Daoy (cell line): ENCODE measurements around the gene TNFRSF19. TPM values are rescaled to one million over a fixed set of nuclear protein-coding genes. Genes with fewer than 3 reads are reported as not detected.

ENCODE experiments used
- DNase-seq: peaks from one replicate; pipeline ENCODE4 v3.0.0-alpha.2; 2015; ENCODE audit warnings: low read depth
- total RNA-seq: library from RNA; depleted of rRNA; stranded (reverse); fragments of >200 nt; shearing (Covaris generic); gene quantifications from 2 replicates; pipeline ENCODE4 v1.2.3, GENCODE V29; 2014

The TNFRSF19 gene
- total RNA-seq, 1 experiment from 2014 or later = 4.2 TPM

GRCh38 chr13:23683084-23683483 lies 112.9 kb downstream of the TNFRSF19 start:
- no peak for DNase-seq

DNA sequence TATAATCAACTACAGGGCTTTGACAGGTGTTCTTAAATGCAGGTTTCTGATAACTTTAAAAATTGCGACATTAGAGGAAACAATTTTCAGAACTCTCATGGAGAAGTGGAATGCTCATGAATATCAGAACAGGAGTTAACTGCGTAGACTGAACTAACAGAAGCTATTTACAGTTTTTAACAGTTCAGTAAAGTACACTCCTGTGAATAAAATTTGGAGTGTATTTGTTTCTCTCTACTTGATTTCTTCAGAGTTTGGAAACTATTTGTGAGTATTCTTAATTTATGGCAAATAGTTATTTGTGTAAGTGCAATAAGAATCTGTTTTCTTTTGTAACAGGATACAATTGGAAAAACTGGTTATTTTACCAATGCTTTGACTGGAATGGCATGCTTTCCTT lies 114.4 kb downstream of the TNFRSF19 start:
- DNase-seq = no peak

GRCh38 chr13:23685416-23685815 lies 115.2 kb downstream of the TNFRSF19 start:
- no peak for DNase-seq

DNA sequence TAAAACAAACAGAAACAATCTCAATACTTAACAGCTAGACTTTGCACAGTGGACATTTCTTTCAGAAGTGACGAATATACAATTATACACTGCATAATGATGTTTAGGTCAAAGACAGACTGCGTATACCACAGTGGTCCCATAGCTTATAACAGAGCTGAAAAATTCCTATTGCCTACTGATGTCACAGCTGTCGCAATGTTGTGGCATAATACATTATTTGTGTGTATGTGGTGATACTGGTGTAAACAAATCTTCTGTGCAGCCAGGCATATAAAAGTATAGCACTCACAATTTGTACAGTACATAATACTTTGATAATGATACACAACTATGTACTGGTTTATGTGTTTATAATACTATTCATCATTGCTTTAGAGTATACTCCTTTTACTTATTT lies 116.7 kb downstream of the TNFRSF19 start:
- DNase-seq = no peak

DNA sequence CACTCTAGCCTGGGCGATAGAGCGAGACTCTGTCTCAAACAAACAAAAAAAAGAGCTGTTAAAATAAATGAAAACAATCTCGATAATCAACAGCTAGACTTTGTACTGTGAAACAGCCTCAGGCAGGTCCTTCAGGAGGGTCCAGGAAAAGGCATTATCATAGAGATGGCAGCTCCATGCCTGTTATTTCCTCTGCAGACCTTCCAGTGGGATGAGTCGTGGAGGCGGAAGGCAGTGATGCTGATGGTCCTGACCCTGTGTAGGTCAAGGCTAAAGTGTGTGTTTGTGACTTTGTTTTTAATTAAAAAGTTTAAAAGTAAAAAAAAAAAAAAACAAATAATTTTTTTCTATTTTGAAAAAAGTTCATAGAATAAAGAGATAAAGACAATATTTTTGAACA lies 117.4 kb downstream of the TNFRSF19 start:
- DNase-seq = no peak

DNA sequence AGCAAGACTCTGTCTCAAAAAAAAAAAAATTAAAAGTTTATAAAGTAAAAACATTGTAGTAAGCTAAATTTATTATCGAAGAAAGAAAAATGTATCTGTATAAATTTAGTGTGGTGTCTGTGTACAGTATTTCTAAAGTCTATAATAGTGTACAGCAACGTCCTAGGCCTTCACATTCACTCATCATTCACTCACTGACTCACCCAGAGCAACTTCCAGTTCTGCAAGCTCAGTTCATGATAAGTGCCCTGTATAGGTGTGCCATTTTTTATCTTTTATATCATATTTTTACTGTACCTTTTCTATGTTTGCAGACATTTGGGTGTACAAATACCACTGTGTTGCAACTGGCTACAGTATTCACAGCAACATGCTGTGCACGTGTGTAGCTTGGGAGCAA lies 118.1 kb downstream of the TNFRSF19 start:
- no peak for DNase-seq

DNA sequence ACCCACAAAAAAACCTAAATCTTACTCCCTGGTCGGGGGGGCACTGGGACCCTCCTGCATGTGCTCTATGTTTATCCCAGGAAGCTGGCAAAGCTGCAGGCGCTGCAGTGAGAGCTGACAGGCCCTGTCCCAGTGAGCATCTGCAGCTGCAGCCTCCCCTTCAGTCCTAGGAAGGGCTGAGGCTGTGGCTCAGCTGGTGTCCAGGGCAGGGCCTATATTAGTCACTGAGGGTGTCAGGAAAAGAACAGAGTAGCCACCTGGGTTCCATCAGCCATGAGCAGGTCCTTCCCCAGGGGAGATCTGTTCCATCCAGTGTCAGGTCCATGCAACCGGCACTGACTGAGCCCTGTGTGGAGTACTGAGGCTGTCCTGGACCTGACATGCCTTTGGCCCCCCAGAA lies 120.5 kb downstream of the TNFRSF19 start:
- no peak for DNase-seq

- DNase-seq = no peak
Measured at GRCh38 chr13:23692816-23693215, 122.6 kb downstream of the TNFRSF19 start.

GRCh38 chr13:23695196-23695595 lies 125.0 kb downstream of the TNFRSF19 start:
- DNase-seq = no peak

DNA sequence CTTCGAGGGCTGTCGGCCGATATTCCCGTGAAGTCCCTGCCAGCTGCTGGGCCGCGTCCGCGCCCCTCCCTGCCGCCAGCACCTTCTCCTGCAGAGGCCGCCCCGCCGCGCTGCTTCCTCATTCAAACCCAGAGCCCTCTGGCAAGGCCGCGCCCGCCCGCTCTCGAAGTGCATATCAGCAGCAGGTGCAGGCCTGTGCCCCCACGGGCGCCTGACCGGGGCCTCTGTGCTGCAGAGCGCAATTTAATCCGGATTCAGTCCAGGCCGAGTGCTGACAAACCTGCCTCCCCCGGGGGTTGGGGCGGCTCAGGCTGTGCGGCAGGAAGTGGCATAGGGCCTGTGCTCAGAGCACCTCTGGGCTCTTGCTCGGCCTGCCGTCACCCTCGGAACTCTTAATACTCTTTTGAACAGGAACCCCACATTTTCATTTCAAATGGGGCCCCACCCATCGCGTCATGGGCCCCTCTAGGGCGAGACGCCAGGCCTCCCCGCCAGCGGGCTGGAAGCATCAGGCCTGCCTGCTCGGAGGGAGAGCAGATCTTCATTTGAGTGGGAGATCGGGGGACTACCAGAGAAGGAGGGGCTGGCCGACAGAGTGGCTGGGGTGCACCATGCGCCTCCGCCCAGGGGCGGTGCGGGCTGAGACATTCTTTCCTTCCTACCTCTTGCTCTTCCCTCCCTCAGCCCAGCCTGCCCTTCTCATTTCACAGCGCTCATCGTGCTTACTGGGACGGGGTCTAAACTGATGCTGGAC lies 125.7 kb downstream of the TNFRSF19 start:
- no peak for DNase-seq

DNA sequence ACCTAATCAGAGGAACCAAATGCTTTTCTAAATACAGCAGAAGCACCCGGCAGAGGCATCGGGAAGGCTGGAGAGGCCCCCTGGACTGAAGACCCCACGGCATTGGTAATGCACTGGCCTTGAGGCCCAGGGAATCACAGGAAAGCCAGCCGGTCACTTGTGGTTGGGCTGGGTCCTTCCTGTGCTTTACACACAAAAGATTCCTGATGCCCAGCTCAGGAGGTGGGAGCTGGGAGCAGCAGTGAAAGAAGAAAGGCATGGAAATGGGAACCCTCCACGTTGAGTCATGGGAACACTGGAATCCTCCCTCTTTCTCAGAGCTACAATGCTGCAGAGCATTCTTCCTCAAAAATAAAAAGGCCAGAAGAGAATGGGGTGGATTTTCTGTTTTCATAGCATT lies 126.4 kb downstream of the TNFRSF19 start:
- DNase-seq = no peak

DNA sequence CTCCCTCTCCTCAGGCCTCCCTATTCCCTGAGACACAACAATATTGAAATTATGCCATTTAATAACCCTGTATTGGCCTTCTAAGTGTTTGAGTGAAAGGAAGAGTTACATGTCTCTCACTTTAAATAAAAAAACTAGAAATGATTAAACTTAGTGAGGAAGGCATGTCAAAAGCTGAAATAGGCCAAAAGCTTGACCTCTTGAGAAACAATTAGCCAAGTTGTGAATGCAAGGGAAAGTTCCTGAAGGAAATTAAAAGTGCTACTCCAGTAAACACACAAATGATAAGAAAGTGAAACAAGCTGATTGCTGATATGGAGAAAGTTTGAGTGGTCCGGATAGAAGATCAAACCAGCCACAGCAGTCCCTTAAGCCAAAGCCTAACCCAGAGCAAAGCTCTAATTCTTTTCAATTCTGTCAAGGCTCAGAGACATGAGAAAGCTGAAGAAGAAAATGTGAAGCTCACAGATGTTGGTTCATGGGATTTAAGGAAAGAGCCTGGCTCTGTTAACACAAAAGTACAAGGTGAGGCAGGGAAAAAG lies 127.6 kb downstream of the TNFRSF19 start:
- DNase-seq = no peak

DNA sequence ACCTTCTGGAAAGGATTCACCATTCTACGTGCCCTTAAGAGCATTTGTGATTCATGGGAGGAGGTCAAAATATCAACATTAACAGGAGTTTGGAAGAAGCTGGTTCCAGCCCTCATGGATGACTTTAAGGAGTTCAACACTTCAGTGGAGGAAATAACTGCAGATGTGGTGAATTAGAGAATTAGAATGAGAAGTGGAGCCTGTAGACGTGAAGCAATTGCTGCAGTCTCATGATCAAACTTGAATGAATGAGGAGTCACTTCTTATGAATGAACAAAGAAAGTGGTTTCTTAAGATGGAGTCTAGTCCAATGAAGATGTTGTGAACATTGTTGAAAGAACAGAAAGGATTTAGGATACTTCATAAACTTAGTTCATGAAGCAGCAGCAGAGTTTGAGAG lies 129.1 kb downstream of the TNFRSF19 start:
- no peak for DNase-seq

DNA sequence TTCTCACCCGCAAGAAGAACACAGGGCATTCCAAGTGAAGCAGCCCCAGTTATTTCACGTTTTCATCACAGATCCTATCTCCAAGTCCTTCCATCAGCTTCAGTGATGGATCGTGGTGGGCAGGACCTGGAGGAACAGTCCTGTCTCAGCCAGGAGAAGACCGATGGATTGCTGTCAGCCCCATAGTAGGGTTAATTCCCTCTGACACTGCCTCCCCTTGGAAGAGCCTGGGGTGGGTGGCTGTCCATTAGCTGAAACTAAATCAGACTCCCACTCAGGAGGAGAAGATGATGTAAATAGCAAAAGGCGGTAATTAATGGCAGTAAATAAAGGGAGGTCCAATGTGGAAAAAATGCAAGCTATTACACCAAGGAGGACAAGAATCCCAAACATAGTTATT lies 131.0 kb downstream of the TNFRSF19 start:
- DNase-seq = no peak

- DNase-seq = peak; percentile 39
Measured at GRCh38 chr13:23701636-23702035, 131.4 kb downstream of the TNFRSF19 start.

DNA sequence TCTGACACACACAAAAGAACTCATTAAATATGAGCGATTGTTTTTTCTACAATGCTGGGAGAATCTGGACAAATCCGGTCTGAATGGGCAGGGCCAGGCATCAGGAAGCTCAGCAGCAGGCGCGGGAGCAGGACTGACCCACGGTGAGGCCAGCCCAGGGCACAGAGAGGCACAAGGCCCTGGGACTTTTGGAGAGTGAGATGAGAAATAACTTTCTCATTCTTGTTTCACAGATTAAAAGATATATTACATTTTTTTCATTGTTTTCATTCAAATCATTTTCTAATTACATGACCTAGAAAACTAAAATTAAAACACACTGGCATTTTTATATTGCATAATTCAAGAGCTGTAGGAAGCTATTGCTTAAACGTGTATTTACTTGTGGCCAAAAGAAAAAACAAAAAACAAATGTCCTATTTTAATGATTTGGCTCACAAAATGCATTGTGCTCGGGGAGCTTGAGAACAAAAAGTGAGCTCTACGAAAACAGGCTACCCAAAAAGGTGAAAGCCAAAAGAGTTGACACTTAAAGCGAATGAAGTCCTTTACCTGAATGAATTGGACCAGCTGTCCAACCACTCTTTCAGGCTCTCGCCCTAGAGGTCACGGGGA lies 133.1 kb downstream of the TNFRSF19 start:
- no peak for DNase-seq

- no peak for DNase-seq
Measured at GRCh38 chr13:23705583-23705982, 135.4 kb downstream of the TNFRSF19 start.

DNA sequence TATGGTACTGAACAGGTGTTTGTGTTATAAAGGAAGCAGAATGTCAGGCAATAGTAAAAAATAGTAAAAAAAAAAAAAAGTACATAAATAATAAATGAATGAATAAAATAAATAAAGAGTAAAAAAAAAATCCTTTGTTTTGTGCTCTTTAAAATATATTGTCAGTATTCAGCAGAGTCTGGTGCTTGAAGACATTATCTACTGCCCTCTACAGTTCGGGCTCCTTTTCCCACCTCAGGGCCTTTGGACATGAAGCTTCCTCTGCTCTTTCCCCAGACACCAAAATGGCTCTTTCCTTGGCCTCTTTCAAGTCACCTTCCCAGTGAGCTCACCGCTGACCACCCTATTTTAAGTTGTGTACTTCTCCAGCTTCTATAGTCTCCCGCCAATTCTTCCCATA lies 137.5 kb downstream of the TNFRSF19 start:
- peak; percentile 21 for DNase-seq

- DNase-seq = no peak
Measured at GRCh38 chr13:23709536-23709935, 139.3 kb downstream of the TNFRSF19 start.

DNA sequence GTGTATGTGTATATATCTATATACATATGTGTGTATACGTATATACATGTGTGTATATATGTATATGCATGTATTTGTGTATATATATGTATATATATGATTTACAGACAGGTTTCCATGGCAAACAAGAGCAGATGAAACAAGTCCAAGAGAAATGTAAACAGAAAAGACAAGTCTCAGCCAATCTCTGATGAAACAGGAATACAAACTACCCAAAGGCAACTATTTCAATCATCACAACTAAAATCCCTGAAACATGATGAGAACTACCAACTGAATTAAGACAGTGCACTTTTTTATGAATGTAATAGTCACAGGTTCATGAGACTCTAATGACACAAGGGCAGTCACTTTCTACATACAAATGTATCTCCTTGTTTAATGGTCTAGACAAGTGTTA lies 140.2 kb downstream of the TNFRSF19 start:
- no peak for DNase-seq

- no peak for DNase-seq
Measured at GRCh38 chr13:23711355-23711754, 141.1 kb downstream of the TNFRSF19 start.

GRCh38 chr13:23714672-23715071 lies 144.5 kb downstream of the TNFRSF19 start:
- no peak for DNase-seq

DNA sequence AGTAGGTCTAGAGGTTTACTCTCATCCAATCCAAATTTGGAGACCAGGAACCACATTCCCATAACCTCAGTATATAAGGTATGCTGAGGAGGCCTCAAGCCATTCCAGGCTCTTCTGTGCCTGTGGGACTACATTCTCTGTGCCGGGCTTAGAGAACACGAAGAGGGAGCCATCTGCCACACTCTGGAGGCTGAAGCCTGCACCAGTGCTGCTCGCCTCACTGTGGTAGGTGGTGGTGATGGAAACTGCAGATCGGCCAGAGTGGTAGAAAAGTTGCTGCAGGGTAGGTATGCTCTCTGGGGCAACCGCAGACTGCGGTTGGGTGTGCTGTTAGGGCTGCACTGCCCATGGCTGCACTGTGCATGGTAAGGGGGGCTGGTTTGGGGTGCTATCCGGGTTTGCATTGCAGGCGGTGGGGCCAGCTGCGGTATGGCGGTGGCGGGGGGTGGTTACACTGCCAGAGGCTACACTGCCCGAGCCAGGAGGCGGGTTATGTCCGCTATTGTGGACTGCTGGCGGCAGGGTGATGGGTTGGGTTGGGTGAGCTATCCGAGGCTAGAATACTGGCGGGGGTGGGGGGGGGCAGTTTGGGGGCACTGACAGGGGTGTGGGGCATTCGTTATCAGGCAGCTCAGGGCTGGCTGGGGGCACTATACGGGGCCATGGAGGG lies 145.0 kb downstream of the TNFRSF19 start:
- no peak for DNase-seq
